GM19324 (cell line): ENCODE measurements around the gene LITAFD.
"Not testable (repeated sequence)": the region's sequence is repeated elsewhere in the genome, so short reads cannot be mapped to it uniquely, and the experiment has no call there.

Experiments
- ATAC-seq: cut with Tn5 transposase; IDR thresholded peaks from one replicate; pipeline ENCODE4 v1.9.1; 2021; ENCODE audit warnings: mild to moderate bottlenecking, moderate library complexity; ENCODE audit not compliant: unreplicated experiment, low FRiP score

Gene LITAFD

GRCh38 chr16:8882041-8882617 lies at the start of gene LITAFD:
Gene LITAFD, plus strand, starts transcription at chr16:8882351. Its CDS starts 2,005 bp downstream, at chr16:8884356.
- ATAC-seq = no peak

GRCh38 chr16:8832717-8833105 lies 49.4 kb upstream of the LITAFD start:
- no peak for ATAC-seq

- not testable (repeated sequence) for ATAC-seq
Measured at GRCh38 chr16:8836797-8837196, 45.4 kb upstream of the LITAFD start.

- ATAC-seq = not testable (repeated sequence)
Measured at GRCh38 chr16:8837594-8837993, 44.6 kb upstream of the LITAFD start.

- not testable (repeated sequence) for ATAC-seq
Measured at GRCh38 chr16:8842016-8842415, 40.1 kb upstream of the LITAFD start.

GRCh38 chr16:8843296-8843695 lies 38.9 kb upstream of the LITAFD start:
- not testable (repeated sequence) for ATAC-seq

GRCh38 chr16:8845699-8846298 lies 36.4 kb upstream of the LITAFD start:
- no peak for ATAC-seq

- no peak for ATAC-seq
Measured at GRCh38 chr16:8846401-8846932, 35.7 kb upstream of the LITAFD start.

- no peak for ATAC-seq
Measured at GRCh38 chr16:8847145-8847544, 35.0 kb upstream of the LITAFD start.

GRCh38 chr16:8847623-8848022 lies 34.5 kb upstream of the LITAFD start:
- ATAC-seq = no peak

- ATAC-seq = no peak
Measured at GRCh38 chr16:8848231-8848938, 33.8 kb upstream of the LITAFD start.

GRCh38 chr16:8848939-8849391 lies 33.2 kb upstream of the LITAFD start:
- no peak for ATAC-seq

GRCh38 chr16:8849411-8850011 lies 32.6 kb upstream of the LITAFD start:
- no peak for ATAC-seq

- no peak for ATAC-seq
Measured at GRCh38 chr16:8850279-8850885, 31.8 kb upstream of the LITAFD start.

GRCh38 chr16:8851761-8852403 lies 30.3 kb upstream of the LITAFD start:
- no peak for ATAC-seq

- ATAC-seq = no peak
Measured at GRCh38 chr16:8852534-8852933, 29.6 kb upstream of the LITAFD start.

- no peak for ATAC-seq
Measured at GRCh38 chr16:8853150-8853549, 29.0 kb upstream of the LITAFD start.

- ATAC-seq = no peak
Measured at GRCh38 chr16:8853611-8854010, 28.5 kb upstream of the LITAFD start.

GRCh38 chr16:8854298-8854948 lies 27.7 kb upstream of the LITAFD start:
- ATAC-seq = no peak
